ENCODE data around the gene TALDO1. TPM values are rescaled to one million over a fixed set of nuclear protein-coding genes. Genes with fewer than 3 reads are reported as not detected.

The TALDO1 gene
- polyA plus RNA-seq, 1 donor: 59.5 TPM

Other genes starting within 250 kb of the TALDO1 start
- gene RNH1, start 240.2 kb upstream of the TALDO1 start, polyA plus RNA-seq (ENCODE audit: insufficient read length): 85.0 TPM
- 120 TPM for gene HRAS, start 211.9 kb upstream of the TALDO1 start, polyA plus RNA-seq (ENCODE audit: insufficient read length)
- 7.3 TPM for gene LRRC56, start 209.9 kb upstream of the TALDO1 start, polyA plus RNA-seq (ENCODE audit: insufficient read length)
- 0.52 TPM for gene LMNTD2, start 186.7 kb upstream of the TALDO1 start, polyA plus RNA-seq (ENCODE audit: insufficient read length)
- 1.8 TPM for gene RASSF7, start 186.5 kb upstream of the TALDO1 start, polyA plus RNA-seq (ENCODE audit: insufficient read length)
- 18.4 TPM for gene PHRF1, start 171.0 kb upstream of the TALDO1 start, polyA plus RNA-seq (ENCODE audit: insufficient read length)
- 14.9 TPM for gene IRF7, start 131.5 kb upstream of the TALDO1 start, polyA plus RNA-seq (ENCODE audit: insufficient read length)
- 1.9 TPM for gene CDHR5, start 122.5 kb upstream of the TALDO1 start, polyA plus RNA-seq (ENCODE audit: insufficient read length)
- 97.2 TPM for gene SCT, start 120.3 kb upstream of the TALDO1 start, polyA plus RNA-seq (ENCODE audit: insufficient read length)
- 1.1 TPM for gene DRD4, start 110.2 kb upstream of the TALDO1 start, polyA plus RNA-seq (ENCODE audit: insufficient read length)
- gene DEAF1, start 52.2 kb upstream of the TALDO1 start, polyA plus RNA-seq (ENCODE audit: insufficient read length): 28.7 TPM
- 17.0 TPM for gene TMEM80, start 51.6 kb upstream of the TALDO1 start, polyA plus RNA-seq (ENCODE audit: insufficient read length)
- gene EPS8L2, start 41.2 kb upstream of the TALDO1 start, polyA plus RNA-seq (ENCODE audit: insufficient read length): 2.0 TPM
- 40.5 TPM for gene GATD1, start 30.0 kb downstream of the TALDO1 start, polyA plus RNA-seq (ENCODE audit: insufficient read length)
- gene CEND1, start 42.6 kb downstream of the TALDO1 start, polyA plus RNA-seq (ENCODE audit: insufficient read length): 0.70 TPM
- gene SLC25A22, start 50.8 kb downstream of the TALDO1 start, polyA plus RNA-seq (ENCODE audit: insufficient read length): 9.2 TPM
- gene PIDD1, start 57.8 kb downstream of the TALDO1 start, polyA plus RNA-seq (ENCODE audit: insufficient read length): 11.2 TPM
- 1,639 TPM for gene RPLP2, start 62.5 kb downstream of the TALDO1 start, polyA plus RNA-seq (ENCODE audit: insufficient read length)
- 27.6 TPM for gene PNPLA2, start 71.5 kb downstream of the TALDO1 start, polyA plus RNA-seq (ENCODE audit: insufficient read length)
- gene CRACR2B, start 80.5 kb downstream of the TALDO1 start, polyA plus RNA-seq (ENCODE audit: insufficient read length): 17.6 TPM
- 155 TPM for gene CD151, start 85.5 kb downstream of the TALDO1 start, polyA plus RNA-seq (ENCODE audit: insufficient read length)
- 109 TPM for gene POLR2L, start 95.1 kb downstream of the TALDO1 start, polyA plus RNA-seq (ENCODE audit: insufficient read length)
- 44.0 TPM for gene TSPAN4, start 95.4 kb downstream of the TALDO1 start, polyA plus RNA-seq (ENCODE audit: insufficient read length)
- gene CHID1, start 163.3 kb downstream of the TALDO1 start, polyA plus RNA-seq (ENCODE audit: insufficient read length): 61.4 TPM
- 43.8 TPM for gene AP2A2, start 178.4 kb downstream of the TALDO1 start, polyA plus RNA-seq (ENCODE audit: insufficient read length)